HL-60 (cell line): Measurements from ENCODE around the gene HTR2B.

ENCODE experiments used
- GABPA ChIP-seq: IDR thresholded peaks from 2 replicates; pipeline ENCODE4 v1.6.1; 2012; ENCODE audit warnings: low read depth
- POLR2AphosphoS5 ChIP-seq: IDR thresholded peaks from 2 replicates; pipeline ENCODE4 v1.6.1; 2012; ENCODE audit warnings: low read depth
- TF ChIP-seq, protein P1 (sequence below): IDR thresholded peaks from one replicate; pipeline ENCODE4 v1.5.1; 2011; ENCODE audit warnings: low read length, control low read depth, inconsistent platforms; ENCODE audit not compliant: insufficient read depth

DNA sequence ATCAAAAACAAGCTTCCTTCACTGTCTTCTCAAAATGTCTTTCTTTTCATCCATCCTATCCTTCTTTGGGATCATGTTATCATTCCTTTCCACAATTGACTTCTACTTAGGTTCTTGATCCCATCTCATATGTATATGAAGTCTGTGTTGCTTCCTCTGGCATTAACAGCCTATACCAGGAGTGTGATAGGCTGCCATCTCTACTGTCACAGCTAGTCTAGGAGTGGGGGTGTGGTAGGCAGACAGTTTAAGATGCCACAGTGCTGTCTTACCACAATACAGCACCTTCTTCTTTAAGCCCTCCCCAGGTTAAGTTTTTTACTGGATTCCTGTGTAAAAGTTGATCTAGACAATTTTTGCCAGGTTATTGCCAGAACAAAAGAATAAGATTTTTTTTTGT lies 3.7 kb upstream of the HTR2B start:
- TF ChIP-seq, protein P1, sequence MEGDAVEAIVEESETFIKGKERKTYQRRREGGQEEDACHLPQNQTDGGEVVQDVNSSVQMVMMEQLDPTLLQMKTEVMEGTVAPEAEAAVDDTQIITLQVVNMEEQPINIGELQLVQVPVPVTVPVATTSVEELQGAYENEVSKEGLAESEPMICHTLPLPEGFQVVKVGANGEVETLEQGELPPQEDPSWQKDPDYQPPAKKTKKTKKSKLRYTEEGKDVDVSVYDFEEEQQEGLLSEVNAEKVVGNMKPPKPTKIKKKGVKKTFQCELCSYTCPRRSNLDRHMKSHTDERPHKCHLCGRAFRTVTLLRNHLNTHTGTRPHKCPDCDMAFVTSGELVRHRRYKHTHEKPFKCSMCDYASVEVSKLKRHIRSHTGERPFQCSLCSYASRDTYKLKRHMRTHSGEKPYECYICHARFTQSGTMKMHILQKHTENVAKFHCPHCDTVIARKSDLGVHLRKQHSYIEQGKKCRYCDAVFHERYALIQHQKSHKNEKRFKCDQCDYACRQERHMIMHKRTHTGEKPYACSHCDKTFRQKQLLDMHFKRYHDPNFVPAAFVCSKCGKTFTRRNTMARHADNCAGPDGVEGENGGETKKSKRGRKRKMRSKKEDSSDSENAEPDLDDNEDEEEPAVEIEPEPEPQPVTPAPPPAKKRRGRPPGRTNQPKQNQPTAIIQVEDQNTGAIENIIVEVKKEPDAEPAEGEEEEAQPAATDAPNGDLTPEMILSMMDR = no peak
- TF ChIP-seq POLR2AphosphoS5 = no peak
- no peak for TF ChIP-seq GABPA
